ENCODE measurements around the gene RAB24.
"Not testable (repeated sequence)": the region's sequence is repeated elsewhere in the genome, so short reads cannot be mapped to it uniquely, and the experiment has no call there.

The RAB24 gene

GRCh38 chr5:177303121-177303924 lies at the start of gene RAB24, which contains the start of gene PRELID1:
Gene RAB24, minus strand, starts transcription at chr5:177303719. Its CDS starts 431 bp downstream, at chr5:177303288.
Gene PRELID1, plus strand, starts transcription at chr5:177303799. Its CDS starts 187 bp downstream, at chr5:177303986.
- DNase-seq: peak; percentile 94

- DNase-seq: no peak
Observed at GRCh38 chr5:177353093-177353492, 49.6 kb upstream of the RAB24 start.

GRCh38 chr5:177351392-177352329 lies 48.1 kb upstream of the RAB24 start, which contains the start of gene LMAN2:
Gene LMAN2, minus strand, starts transcription at chr5:177351668. Its CDS starts 21 bp downstream, at chr5:177351647.
- DNase-seq: peak; percentile 98

GRCh38 chr5:177350776-177351391 lies 47.4 kb upstream of the RAB24 start:
- DNase-seq: no peak

GRCh38 chr5:177349762-177350161 lies 46.2 kb upstream of the RAB24 start:
- DNase-seq: no peak

- no peak for DNase-seq
Observed at GRCh38 chr5:177349362-177349647, 45.8 kb upstream of the RAB24 start.

GRCh38 chr5:177347699-177348098 lies 44.2 kb upstream of the RAB24 start:
- DNase-seq: no peak

GRCh38 chr5:177346820-177347219 lies 43.3 kb upstream of the RAB24 start:
- DNase-seq: no peak

- DNase-seq: no peak
Observed at GRCh38 chr5:177344891-177345290, 41.4 kb upstream of the RAB24 start.

- DNase-seq: no peak
Observed at GRCh38 chr5:177343777-177344176, 40.3 kb upstream of the RAB24 start.

- not testable (repeated sequence) for DNase-seq
Observed at GRCh38 chr5:177343000-177343399, 39.5 kb upstream of the RAB24 start.

GRCh38 chr5:177339107-177339638 lies 35.7 kb upstream of the RAB24 start:
- DNase-seq: no peak

- no peak for DNase-seq
Observed at GRCh38 chr5:177338251-177339106, 35.0 kb upstream of the RAB24 start.

GRCh38 chr5:177336603-177337494 lies 33.3 kb upstream of the RAB24 start:
- no peak for DNase-seq

GRCh38 chr5:177336112-177336511 lies 32.6 kb upstream of the RAB24 start:
- no peak for DNase-seq

GRCh38 chr5:177335701-177336065 lies 32.2 kb upstream of the RAB24 start:
- DNase-seq: no peak

- no peak for DNase-seq
Observed at GRCh38 chr5:177334781-177335700, 31.5 kb upstream of the RAB24 start.

- no peak for DNase-seq
Observed at GRCh38 chr5:177334155-177334551, 30.6 kb upstream of the RAB24 start.

GRCh38 chr5:177333420-177334154 lies 30.1 kb upstream of the RAB24 start:
- DNase-seq: no peak
